OCI-LY7 (cell line): ENCODE measurements around the gene CASZ1. TPM values are rescaled to one million over a fixed set of nuclear protein-coding genes. Genes with fewer than 3 reads are reported as not detected.

ENCODE experiments used
- BruUV-seq: library from RNA; stranded (reverse); fragments of 400-500 nt; replicated peaks from 2 replicates; lab custom pipeline; 2021; lab: Mats Ljungman, UMichigan
- CTCF ChIA-PET: fragments of 300-600 bp; sonication (Branson Sonifier 250); formaldehyde crosslinking; loops from one replicate; lab custom pipeline; 2022; ENCODE audit warnings: antibody characterized with exemption; ENCODE audit not compliant: unreplicated experiment; lab: Charles Lee
- POLR2A ChIA-PET: fragments of 300-600 bp; sonication (Branson Sonifier 250); formaldehyde crosslinking; loops from one replicate; lab custom pipeline; 2022; ENCODE audit warnings: antibody characterized with exemption; lab: Charles Lee
- DNase-seq: peaks from one replicate; pipeline ENCODE4 v3.0.0-alpha.2; 2015; ENCODE audit warnings: low spot score
- H2AFZ ChIP-seq: fragments of 200-600 bp; sonication (generic), shearing (Covaris generic); 2 replicates; pipeline ENCODE4 v1.6.1; 2014; ENCODE audit warnings: mild to moderate bottlenecking, antibody characterized with exemption, low read length, moderate library complexity
- H3K27ac ChIP-seq: fragments of 200-600 bp; sonication (generic); 2 replicates; pipeline ENCODE4 v1.5.1; 2014; ENCODE audit warnings: mixed run types, low read depth, mild to moderate bottlenecking, moderate library complexity, low read length, inconsistent platforms; ENCODE audit not compliant: poor library complexity, severe bottlenecking
- H3K36me3 ChIP-seq: fragments of 200-600 bp; sonication (generic); 2 replicates; pipeline ENCODE4 v1.6.1; 2014; ENCODE audit warnings: mild to moderate bottlenecking, antibody characterized with exemption, low read length, moderate library complexity, mixed read lengths; ENCODE audit not compliant: insufficient read depth
- H3K4me1 ChIP-seq: fragments of 200-600 bp; sonication (generic); 2 replicates; pipeline ENCODE4 v1.5.1; 2014; ENCODE audit warnings: mild to moderate bottlenecking, low read length; ENCODE audit not compliant: insufficient read depth, poor library complexity, severe bottlenecking
- H3K4me2 ChIP-seq: fragments of 200-600 bp; sonication (generic); 2 replicates; pipeline ENCODE4 v1.6.1; 2014; ENCODE audit warnings: mild to moderate bottlenecking, low read length
- H3K4me3 ChIP-seq: fragments of 200-600 bp; sonication (generic); 2 replicates; pipeline ENCODE4 v1.5.1; 2014; ENCODE audit warnings: mild to moderate bottlenecking, low read depth, low read length; ENCODE audit not compliant: poor library complexity, severe bottlenecking
- H3K79me2 ChIP-seq: fragments of 200-600 bp; sonication (generic); 2 replicates; pipeline ENCODE4 v1.6.1; 2016; ENCODE audit warnings: low read depth, mild to moderate bottlenecking, low read length, moderate library complexity, mixed read lengths; ENCODE audit not compliant: insufficient read depth
- H3K9me2 ChIP-seq: fragments of 200-600 bp; sonication (generic); 2 replicates; pipeline ENCODE4 v1.6.1; 2016; ENCODE audit warnings: mild to moderate bottlenecking, low read length, mixed read lengths; ENCODE audit not compliant: insufficient read depth
- H3K9me3 ChIP-seq: fragments of 200-600 bp; sonication (generic); 2 replicates; pipeline ENCODE4 v1.6.1; 2014; ENCODE audit warnings: mild to moderate bottlenecking, mixed run types, low read length, mixed read lengths
- H4K20me1 ChIP-seq: fragments of 200-600 bp; sonication (generic); 2 replicates; pipeline ENCODE4 v1.6.1; 2014; ENCODE audit warnings: mild to moderate bottlenecking, antibody characterized with exemption, low read length, moderate library complexity, mixed read lengths; ENCODE audit not compliant: insufficient read depth
- EZH2phosphoT487 ChIP-seq: fragments of 200-600 bp; sonication (generic); IDR thresholded peaks from 2 replicates; pipeline ENCODE4 v1.6.1; 2018; ENCODE audit warnings: low read depth, borderline replicate concordance, mild to moderate bottlenecking, mixed run types, antibody characterized with exemption, low read length, moderate library complexity, mixed read lengths
- intact Hi-C: fragments of 100-400 bp; cut with micrococcal nuclease; formaldehyde crosslinking; loops from one replicate; pipeline ENCODE4 v1.10.0; 2022; ENCODE audit not compliant: unreplicated experiment
- total RNA-seq, 2 experiments: library from RNA; depleted of rRNA in 1 of 2; stranded (reverse); fragments of >200 nt in 1 of 2; shearing (Covaris generic) in 1 of 2; gene quantifications; 2 replicates each; pipeline ENCODE4 v1.2.3, GENCODE V29; 2014 to 2022
- TF ChIP-seq, protein P1 (sequence below): fragments of 200-600 bp; sonication (generic); conservative IDR thresholded peaks from 2 replicates; pipeline ENCODE4 v1.5.1; 2014; ENCODE audit warnings: mild to moderate bottlenecking, antibody characterized with exemption, low read length, moderate library complexity, mixed read lengths

The CASZ1 gene
- total RNA-seq, 2 experiments from 2014 or later: 3.3 to 3.9 TPM

DNA sequence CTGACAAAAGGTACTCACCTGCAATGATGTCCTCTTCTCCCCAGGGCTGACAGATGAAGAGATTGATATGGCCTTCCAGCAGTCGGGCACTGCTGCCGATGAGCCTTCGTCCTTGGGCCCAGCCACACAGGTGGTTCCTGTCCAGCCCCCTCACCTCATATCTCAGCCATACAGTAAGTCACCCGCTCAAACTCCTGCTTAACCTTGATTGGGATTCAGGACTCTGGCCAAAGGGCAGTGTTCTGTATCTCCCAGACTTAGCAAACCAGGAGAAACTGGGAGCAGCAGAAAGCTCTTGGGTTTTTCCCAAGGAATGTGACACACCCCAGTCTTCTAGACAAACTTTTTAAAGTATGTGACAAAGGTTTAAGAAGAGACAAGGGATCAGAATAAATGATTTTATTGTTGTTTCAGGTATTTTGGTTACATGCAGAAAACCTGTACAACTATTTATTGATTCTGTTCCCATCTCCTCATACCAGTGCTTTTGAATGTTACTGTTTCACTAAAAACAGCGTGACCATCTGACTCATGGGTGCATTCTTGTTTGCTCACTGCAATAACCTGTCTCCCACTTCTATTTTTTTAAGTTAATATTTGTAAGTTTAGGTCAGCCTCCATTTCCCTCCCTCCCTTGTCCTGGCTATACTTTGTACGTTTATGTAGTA, 197.1 kb downstream of the CASZ1 start:
- no TSS peak for BruUV-seq
- H3K79me2 ChIP-seq: no peaks in the 10 kb centered on the region
- H3K9me2 ChIP-seq: no peaks in the 10 kb centered on the region
- no peak overlapping the region for H3K27ac ChIP-seq
- no peaks in the 10 kb centered on the region for H3K4me1 ChIP-seq
- no peak overlapping the region for H3K4me3 ChIP-seq
- H3K9me3 ChIP-seq: no peaks in the 10 kb centered on the region
- no peaks in the 10 kb centered on the region; the same call in 1 of the 2 replicates for H4K20me1 ChIP-seq
- no peak overlapping the region for H3K4me2 ChIP-seq
- intact Hi-C loops: no loop called here
- no peak for DNase-seq
- CTCF ChIA-PET: no interaction called here
- H2AFZ ChIP-seq: no peak overlapping the region
- H3K36me3 ChIP-seq: no peaks in the 10 kb centered on the region
- POLR2A ChIA-PET: no interaction called here
- TF ChIP-seq, protein P1, sequence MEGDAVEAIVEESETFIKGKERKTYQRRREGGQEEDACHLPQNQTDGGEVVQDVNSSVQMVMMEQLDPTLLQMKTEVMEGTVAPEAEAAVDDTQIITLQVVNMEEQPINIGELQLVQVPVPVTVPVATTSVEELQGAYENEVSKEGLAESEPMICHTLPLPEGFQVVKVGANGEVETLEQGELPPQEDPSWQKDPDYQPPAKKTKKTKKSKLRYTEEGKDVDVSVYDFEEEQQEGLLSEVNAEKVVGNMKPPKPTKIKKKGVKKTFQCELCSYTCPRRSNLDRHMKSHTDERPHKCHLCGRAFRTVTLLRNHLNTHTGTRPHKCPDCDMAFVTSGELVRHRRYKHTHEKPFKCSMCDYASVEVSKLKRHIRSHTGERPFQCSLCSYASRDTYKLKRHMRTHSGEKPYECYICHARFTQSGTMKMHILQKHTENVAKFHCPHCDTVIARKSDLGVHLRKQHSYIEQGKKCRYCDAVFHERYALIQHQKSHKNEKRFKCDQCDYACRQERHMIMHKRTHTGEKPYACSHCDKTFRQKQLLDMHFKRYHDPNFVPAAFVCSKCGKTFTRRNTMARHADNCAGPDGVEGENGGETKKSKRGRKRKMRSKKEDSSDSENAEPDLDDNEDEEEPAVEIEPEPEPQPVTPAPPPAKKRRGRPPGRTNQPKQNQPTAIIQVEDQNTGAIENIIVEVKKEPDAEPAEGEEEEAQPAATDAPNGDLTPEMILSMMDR: no peak
- TF ChIP-seq EZH2phosphoT487: no peak

DNA sequence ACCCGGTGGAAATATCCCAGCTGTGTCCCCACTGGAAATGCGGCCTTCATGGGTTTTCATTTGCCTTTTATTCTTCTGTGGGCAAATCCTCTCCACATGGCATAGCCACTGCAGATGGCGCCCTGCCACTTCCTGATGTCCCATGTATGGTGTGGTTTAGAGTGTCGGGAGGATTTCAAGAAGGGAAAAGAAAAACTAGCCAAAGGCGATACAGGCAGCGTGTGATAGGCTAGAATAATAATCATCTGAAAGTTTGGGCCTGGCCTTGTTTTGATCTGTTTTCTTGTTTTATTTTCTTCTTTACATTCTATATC, 198.1 kb downstream of the CASZ1 start:
- H3K79me2 ChIP-seq: no peaks in the 10 kb centered on the region
- no peak overlapping the region for H3K4me2 ChIP-seq
- H2AFZ ChIP-seq: no peak overlapping the region
- H3K4me3 ChIP-seq: no peak overlapping the region
- H4K20me1 ChIP-seq: no peaks in the 10 kb centered on the region; the same call in 1 of the 2 replicates
- no peaks in the 10 kb centered on the region for H3K36me3 ChIP-seq
- no TSS peak for BruUV-seq
- no peak for DNase-seq
- no peak overlapping the region for H3K27ac ChIP-seq
- no peaks in the 10 kb centered on the region for H3K9me3 ChIP-seq
- intact Hi-C loops: no loop called here
- no peak for TF ChIP-seq EZH2phosphoT487
- TF ChIP-seq, protein P1: no peak
- CTCF ChIA-PET: no interaction called here
- H3K9me2 ChIP-seq: no peaks in the 10 kb centered on the region
- POLR2A ChIA-PET: interaction anchor here (0.6 kb wide), 1 partner anchor 194 kb away, joined by 5 read pairs; no protein-coding TSS in a partner anchor
- H3K4me1 ChIP-seq: no peaks in the 10 kb centered on the region
